Heart left ventricle (tissue), 13 donors: ENCODE data around the gene NUP133.

Source experiments
- CTCF ChIP-seq, 12 donors: fragments of 200-600 bp; sonication (generic) in 4 of 12; IDR thresholded peaks; one replicate each; pipeline versions ENCODE4 v1.5.0 to v1.8.0; 2018 to 2022; ENCODE audit warnings: antibody characterized with exemption in 12 of 12, mild to moderate bottlenecking in 5 of 12
- POLR2A ChIP-seq, 2 donors: fragments of 450-650 bp; IDR thresholded peaks; one replicate each; pipeline ENCODE4 v1.6.1; 2017; ENCODE audit warnings: antibody characterized with exemption in 2 of 2, mild to moderate bottlenecking in 2 of 2, moderate library complexity in 2 of 2
- donor health status: ischemic (EF 13 %, LVEDD 7.1; RV severe dilation, severe dysfunction).
- donor health status: DM: no; HTN: yes; CAD: no.
- donor health status: DM: no; HTN: no; CAD: no.
- donor health status: ischemic (EF 25% LVEDD 6.9; RV normal size, moderate dysfunction).
- donor health status: ischemic (EF 25% LVEDD 5.7; RV mildly dilated, moderate dysfunction).
- donor health status: ischemic (EF 35%, LVEDD 5.7; RV mildly dilated, moderate dysfunction).
- donor health status: nonischemic (EF 11% LVEDD 7.7; RV severe dilation, severe dysfunction).
- donor health status: DM: yes; HTN: yes; CAD: no.
- donor health status: PGD.
- donor health status: ischemic (EF 29% LVEDD 5.4; RV normal size, mild dysfunction).
- donor health status: nonischemic (EF 23%, LVEDD 6.1; RV moderate dilation, normal function).

DNA sequence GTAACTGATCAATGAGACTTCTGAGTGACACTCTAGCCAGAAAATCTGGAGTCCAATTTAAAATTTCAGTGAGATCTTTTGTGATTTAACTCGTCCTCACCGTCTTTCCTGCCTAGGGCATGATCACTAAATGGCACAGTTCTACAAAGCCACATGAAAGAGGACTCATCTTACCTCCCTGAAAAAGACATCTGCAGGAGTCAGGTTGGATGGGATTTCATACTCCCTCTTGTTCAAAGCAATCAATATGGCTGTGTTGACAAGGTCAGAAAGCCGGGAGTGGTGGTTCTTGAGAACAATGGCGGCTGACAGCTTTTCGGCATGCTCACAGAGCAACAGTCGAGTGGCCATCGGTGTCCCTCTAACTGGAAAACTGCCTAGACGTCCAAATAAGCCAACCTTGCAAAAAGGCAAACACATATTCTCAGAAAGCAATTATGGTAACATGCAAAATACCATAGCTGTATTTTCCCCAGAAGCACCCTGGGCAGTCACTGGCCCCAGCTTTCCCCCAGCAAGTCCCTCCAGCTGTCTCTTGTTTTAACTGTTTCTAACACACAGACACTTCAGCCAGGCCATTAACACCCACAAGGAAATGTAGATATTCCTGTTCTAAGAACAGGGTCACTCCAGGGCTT is 37.6 kb downstream of the NUP133 start:
- TF ChIP-seq POLR2A (IDR thresholded peaks at IDR 0.05) (no peak), CTCF (IDR thresholded peaks at IDR 0.05) (no peak)
